DMS79 treated with DMSO at 0.1 percent for 48 hours (cell line): ENCODE data around the gene PSMG3.

Experiments used
- DNase-seq: peaks from one replicate; lab custom pipeline; 2025; lab: John Stamatoyannopoulos, UW

The PSMG3 gene

DNA sequence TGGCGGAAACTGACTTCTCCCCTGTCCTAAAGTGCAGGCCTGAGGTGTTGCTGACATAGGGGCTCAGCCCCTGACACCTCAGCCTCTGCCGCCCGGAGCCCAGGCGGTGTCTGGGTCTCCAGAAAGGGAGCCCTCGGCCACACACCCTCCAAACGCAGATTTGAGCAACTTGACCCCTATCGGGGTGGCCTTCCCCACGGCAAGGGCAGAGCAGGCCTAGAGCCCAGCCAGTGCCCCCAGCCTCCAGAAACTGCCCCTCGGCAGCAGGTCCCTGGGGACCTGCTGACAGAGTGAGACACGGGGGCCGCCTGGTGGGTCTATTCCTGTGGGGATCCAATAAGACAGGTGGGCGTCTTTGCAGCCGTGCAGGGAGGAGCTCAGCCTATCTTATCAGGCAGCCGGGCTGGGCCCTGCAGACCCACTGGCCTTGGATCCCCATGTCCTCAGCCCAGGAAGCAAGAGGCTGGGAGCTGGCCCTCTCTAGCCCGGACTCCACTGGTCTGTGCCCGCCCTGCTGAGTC lies 24.9 kb downstream of the PSMG3 start:
- DNase-seq, result no peak

DNA sequence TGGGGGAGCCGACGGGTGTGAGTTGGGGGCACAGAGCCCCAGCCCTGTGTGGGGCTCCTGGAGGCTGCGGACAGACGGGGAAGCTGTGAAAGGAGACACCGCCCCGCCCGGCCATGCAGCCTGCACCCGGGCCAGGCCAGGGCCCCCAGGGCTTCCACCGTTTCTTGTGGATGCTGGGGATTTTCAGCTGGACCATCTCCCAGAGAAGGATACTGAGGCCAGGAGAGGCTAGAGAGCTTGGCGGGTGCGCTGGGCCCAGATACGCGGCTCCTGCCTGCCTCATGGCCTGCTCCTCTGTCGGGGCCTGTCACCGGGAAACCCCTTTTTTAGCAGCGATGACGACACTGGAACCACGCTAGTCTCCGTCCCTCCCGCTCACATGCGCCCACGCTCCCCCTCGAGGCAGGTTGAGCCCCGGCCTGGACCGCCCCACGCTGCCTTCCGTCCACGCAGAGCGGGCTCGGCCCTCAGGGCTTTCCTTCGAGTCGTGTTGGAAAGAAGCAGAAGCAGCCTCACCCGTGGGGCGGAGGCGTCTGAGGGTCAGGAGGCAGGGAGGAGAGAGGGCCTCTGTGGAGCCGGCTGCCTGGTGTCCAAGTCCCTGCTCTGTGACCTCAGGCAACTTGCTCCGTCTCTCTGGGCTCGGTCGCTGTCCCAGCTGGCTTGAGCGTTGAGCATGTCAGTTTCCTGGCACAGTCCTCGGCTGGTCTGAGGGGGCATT lies 25.5 kb downstream of the PSMG3 start:
- DNase-seq, result no peak

DNA sequence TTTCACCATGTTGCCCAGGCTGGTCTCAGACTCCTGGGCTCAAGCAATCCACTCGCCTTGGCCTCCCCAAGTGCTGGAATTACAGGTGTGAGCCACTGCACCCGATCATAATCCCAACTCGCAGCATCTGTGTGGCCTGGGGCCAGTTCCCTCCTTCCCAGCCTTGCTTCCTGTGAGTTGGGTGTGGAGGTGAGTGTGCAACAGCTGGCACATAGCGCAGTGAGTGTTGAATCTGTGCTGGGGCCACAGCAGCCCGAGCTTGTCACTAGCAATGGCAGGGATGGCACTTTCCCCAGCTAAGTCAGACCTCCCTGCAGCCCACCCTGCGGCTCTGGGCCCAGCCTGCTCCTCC lies 26.0 kb downstream of the PSMG3 start:
- no peak for DNase-seq

DNA sequence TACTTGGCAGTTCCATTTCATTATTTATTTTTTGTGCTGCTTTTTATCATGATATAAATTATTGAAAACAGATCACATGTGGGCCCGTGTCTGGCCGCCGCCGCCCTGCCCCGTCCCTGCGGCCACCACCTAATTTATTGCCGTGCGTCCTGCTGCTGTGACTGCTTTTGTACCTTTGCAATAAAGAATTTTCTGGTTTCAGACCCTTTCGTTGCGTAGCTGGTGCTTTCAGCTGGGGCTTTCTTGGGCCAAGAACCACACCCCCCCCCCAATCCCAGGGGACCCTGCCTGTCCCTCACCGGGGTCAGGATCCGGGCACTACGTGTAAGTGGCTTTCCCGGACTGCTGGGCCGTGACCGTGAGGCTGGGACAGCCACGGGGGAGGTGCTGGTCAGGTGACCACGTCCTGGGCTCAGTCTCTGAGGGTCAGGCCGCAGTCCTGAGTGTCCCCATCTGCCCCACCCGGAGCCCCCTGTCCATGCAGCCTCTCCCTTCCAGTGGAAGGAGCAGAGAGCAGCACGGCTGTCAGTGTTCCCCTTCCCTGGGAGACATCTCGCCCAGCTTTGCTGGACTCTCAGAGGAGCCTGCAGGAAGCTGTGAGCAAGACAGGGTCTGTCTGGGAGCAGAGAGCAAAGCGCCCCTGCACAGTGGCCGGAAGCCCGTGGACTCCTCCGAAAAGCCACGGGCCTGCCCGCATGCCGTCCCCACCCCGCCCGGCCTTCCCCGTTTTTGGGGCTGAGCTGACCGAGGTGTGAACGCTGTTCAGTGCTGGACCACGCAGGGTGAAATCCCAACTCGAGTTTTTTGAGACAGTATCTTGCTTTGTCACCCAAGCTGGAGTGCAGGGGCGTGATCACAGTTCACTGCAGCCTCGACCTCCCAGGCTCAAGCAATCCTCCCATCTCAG lies 26.7 kb downstream of the PSMG3 start:
- DNase-seq, result no peak

DNA sequence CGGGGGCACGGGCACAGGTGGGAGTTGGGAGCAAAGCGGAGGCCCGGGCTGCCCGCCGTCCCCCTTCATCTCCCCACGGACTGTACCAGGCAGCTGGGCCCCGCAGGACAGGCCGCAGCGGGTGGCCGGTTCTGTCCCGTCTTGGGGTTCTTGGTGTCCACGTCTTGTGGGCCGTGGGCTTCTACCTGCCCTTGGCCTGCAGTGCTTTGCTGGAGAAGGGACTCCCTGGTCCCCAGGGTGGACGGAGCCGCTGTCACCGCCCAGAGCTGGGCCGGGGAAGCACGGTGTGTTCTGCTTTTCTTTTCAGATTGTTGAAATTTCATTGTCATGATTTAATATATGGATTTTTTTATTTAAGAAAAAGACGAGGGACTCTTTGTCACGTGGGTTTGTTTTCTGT lies 27.5 kb downstream of the PSMG3 start:
- no peak for DNase-seq

DNA sequence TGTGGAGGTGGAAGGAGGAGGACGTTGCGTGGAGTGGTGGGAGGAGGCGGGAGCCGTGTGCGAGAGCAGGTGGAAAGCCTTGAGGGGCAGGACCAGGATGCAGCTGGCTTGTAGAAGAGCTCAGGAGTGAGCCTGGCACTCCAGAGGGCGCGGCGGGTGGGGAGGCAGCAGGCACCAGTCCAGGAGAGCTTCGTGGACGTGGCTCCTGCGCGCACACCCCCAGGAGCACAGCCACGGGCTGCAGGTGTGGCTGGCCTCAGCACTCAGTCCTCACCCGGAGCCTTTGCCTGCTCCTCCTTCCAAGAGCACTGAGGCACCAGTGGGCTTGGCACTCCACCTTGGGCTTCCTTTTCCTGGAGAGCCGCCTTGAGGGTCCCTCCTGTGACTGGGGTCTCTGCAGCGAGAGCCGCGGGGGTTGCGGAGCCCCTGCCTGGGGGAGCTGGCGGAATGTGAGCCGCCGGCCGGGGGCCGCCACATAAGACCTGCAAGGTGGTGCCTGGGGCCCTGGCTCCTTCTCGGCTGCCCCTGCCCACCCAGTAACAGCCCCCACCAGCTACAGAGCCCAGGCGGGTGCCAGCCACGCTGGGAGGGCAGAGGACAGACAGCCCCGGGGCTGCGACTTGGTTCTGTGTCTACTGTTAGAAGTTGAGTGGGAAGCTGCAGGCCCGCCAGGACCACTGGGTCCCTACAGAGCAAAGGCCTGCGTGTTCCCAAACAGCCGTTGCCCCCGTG lies 28.2 kb downstream of the PSMG3 start:
- DNase-seq, result no peak

DNA sequence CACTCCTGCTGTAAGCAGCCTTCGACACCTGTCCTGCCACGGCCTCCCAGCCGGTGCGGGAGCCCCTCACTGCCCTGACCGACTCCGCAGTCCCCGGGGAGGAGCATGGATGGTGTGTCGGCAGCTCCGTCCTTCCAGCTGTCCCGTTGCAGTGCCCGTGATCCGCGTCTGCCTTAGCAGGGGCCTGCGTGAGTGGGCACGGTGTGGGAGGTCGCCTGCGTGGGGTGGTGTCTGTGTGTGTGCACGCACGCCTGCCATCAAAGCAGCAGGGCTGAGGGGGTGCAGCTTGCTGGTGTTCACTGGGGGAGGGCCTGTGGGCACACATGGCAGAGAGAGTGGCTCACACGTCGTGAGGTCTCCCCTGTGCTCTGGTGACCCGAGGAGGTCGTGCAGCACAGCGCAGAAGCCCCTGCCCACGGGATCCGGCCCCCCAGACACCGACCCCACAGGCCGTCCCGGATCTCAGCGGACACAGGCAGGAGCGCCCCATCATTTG lies 29.0 kb downstream of the PSMG3 start:
- no peak for DNase-seq

DNA sequence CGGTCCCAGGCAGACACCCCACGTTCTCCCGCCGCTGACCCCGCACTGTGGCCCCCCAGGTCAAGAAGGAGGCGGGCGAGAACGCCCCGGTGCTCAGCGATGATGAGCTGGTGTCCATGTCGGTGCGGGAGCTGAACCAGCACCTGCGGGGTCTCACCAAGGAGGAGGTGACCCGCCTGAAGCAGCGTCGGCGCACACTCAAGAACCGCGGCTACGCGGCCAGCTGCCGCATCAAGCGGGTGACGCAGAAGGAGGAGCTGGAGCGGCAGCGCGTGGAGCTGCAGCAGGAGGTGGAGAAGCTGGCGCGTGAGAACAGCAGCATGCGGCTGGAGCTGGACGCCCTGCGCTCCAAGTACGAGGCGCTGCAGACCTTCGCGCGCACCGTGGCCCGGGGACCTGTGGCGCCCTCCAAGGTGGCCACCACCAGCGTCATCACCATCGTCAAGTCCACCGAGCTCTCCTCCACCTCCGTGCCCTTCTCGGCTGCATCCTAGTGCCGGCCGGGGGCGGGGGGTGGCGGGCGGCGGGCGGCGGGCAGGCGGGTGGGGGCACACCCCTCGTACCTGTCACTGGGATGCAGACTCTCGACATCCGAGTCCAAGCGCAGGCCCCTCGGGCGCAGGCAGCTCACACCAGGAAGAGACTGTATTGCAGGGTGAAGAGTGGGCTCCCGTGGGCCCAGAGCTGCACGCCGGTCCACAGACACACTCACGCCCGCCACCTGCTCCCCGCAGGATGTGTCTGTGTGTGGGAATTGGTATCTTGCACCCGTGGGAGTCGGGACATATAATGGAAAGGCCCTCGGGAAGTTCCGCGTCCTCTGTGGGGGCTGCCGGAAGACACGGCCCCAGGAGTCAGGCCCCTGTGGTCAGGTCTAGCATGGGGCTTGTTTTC lies 29.7 kb downstream of the PSMG3 start:
- DNase-seq, result no peak

DNA sequence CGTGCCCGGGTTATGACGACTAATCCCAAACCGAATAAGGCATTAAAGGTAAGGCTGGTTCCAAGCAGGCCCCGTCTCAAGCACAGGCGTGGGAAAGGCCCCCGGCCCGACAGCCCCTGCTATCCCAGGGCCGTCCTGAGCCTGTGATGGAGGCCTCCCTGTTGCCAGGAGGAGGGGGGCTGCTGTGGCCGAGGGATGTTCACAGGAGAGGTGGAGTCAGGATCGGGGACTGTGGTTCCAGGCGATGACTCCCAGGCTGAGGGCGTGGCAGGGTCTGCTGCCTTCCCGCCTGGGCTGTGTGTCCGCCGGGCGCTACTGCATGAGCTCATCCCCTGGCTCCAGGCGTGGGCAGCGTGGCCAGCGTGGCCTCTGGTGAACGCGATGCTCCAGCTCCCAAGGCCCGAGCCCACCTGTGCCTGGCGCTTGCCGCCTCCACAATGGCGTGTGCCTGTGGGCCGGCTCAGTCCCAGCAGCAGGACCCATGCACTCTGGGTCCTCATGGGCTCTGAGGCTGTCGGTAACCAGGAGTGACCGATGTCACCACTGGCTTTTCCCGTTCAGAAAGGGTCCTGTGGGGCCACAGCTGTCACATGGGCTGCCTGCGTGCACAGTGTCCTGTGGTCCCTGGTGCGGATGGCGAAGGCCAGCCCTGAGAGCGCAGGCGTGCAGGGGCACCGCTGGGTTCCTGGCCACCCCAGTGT lies 30.5 kb downstream of the PSMG3 start:
- DNase-seq, result no peak

DNA sequence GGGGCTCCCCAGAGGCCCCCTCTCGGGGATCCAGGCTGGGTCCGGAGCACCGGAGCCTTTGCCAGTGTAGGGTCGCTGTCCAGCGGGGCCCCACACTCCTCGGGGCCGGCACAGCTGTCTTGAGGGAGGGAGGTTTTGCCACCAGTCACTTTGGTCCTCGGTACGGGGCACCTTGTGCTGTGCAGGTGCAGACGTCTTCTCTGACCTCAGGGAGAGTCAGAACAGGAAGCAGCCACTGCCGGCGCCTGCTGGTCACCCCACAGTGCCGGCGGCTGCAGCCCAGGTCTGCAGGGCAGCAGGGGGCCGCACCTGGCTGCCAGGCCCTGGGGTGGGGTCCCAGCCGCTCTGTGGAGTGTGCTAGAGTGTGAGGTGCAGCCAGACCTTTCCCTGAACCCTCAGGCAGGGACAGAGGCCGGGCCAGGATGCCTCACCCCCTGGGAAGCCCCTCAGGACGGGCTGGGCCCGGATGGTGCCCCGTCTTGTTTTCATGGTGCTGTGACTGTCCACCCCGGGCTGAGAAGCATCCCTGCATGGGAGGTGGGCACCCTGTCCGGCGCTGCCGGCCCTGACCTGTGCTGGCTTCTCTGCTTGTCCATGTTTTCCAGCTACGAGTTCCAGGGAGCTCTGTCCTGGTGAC lies 31.2 kb downstream of the PSMG3 start:
- DNase-seq, result no peak

DNA sequence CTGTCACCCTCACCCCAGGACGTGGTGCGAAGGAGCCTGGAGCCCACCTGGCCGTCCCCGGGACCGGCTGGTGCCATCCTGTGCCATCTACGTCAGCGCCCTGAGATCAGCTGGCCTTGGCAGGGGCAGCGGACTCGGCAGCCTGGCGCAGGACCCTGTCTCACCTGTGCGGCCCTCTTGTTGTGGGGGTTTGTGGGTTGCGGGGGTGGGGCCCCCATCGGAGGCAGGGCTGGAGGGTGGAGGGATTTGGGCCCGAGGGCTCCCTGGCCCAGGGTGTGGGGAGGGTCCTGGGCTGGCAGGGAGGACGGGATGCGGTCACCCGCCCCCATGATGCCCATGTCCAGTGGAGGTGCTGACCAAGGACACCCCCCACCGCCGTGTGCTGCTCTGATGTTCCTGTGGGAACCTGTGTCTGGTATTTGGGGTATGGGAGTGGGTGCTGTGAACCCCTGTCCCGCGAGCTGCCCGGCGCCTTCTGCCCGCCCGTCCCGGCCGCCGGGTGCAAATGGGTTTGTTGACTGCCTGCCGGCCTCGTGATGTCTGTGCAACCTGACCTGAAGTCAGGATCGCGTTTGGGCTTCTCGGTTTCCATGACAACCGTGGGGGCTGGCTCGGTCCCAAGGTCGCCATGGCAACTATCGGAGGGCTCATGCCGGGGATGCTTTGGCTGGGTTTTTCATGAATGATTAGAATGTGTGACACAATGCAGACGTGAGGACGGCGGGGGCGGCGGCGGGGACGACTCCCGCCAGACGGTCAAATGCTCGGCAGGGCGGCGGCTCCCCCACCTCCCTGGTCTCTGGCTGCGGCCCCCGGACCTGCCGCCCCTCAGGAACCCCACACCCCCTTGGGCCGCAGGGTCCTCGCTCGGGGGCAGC lies 32.1 kb downstream of the PSMG3 start:
- no peak for DNase-seq

DNA sequence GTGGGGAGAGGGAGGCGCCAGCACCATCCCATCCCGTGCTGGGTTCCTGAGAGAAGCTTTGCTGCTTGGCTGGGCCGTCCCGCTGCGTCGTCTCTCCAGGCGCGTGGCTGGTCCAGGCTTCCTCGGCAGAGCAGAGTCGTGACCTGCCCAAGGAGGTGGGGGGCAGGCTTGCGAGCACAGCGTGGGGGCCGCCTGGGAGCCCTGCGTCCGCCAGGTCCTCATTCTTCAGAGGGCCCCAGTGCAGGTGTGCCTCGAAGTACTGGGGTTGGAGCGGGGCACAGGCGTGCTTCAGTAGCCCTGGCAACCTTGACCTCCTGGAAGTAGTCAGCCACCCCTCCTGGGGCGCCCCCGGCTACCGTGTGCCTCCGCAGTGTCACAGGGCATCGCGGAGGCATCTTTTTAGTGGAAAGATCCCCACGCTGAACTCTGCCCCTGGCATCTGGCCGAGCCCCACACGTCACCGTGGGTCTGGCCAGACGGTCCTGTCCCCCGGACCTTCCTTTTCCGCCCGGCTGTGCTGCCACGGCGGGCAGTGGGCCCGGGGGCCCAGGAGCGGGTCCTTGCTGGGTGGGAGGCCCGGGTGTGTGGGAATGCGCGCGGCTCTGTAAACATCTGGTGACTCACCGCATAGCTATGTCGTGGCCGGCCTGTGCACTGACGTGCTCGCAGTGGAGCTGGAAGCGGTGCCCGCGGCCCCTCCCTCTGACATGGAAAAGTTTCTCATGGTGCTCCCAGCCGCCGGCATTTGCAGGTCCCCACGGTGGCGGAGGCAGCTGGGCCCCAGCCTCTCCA lies 32.9 kb downstream of the PSMG3 start:
- no peak for DNase-seq

DNA sequence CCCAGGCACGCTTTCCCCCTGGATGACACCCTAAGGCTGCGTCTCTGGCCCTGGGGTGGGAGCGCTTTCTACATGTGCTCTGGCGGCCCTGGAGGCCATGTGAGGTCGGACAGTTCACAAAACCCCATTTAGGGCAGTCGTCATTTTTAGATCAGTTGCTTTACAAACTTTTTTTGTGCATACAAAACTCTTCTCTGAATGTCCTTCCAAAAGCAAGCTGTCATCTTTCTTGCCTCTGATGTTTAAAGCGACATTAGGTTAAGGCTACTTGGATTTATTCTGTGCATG lies 33.4 kb downstream of the PSMG3 start:
- DNase-seq, result no peak

DNA sequence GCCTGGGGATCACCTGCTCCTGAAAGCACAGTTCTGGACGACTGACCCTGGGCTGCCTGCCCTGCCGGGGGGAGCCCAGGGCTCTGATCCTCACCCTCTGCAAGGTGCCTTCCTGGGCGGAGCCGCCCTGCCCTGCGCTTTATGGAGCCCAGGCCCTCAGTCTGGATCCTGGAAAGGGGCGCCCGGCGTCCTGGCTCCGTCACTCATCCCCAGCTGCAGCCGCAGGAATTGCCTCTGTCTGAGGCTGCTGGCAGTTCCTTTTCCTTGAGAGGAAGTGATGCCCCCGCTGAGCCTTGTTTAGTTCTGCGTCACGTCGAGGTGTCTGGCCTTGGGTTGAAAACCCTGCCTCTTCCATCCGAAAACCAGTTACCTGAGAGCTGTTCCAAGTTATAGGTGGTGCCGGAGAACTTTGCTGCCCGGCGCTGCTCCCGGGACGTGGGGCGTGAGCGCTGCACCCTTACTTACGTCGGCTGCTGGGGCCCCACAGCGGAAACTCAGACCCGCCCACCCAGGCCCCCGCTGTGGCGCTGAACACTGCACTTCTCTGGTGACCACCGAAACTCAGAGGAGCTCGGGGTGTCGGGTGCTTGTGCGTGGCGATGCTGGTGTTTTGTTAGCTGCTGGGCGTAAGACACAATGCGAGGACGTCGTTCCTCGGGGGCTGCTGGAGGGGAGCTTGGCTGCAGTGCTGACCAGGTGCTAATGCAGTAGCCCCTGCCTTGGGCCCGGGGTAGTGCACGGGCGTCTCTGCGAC lies 34.0 kb downstream of the PSMG3 start:
- DNase-seq, result no peak

DNA sequence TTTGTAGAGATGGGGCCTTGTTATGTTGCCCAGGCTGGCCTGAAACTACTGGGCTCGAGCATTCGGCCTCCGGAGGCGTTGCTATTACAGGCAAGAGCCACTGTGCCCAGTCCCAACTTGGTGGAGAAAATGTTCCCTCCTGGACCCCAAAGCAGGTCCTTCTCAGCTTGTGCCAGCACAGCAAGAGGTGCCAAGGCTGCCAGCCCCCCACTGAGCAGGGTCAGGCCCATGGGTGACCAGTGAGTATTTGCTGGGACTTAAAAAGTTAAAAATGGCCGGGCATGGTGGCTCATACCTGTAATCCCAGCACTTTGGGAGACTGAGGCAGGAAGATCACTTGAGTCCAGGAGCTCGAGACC lies 34.8 kb downstream of the PSMG3 start:
- no peak for DNase-seq

DNA sequence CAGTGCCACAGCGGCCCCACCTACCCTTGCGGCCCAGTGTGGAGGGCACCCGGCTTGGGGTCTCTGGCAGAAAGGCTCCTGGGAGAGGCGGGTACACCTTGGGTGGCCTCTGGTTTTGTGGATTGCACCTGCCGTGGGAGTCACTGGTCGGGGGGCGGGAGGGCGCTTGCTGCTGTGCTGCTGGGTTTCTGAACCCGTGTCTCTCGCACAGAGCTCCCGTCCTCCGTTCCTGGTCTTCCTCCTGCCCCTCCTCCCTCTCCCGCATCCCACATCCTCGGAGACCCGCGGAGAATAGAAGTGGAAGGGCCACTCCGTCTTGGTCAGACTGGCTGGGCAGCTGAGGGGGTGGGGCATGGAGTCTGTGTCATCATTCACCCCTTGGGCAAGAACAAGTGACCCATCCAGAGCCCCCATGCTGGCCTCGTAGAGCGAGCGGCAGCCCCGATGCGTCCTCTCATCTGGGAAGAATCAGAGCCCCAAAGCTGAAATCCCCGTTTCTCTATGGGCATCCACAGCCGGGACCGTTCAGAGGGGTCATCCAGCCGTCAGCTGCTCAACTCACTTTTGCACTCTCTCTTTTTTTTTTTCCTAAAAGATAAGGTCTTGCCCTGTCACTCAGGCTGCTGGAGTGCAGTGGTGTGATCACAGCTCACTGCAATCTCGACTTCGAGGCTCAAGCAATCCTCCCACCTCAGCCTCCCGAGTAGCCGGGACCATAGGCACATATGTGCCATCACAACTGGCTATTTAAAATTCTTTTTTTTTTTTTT lies 35.3 kb downstream of the PSMG3 start:
- no peak for DNase-seq
